Measurements from ENCODE around the gene ST6GALNAC3. TPM values are rescaled to one million over a fixed set of nuclear protein-coding genes. Genes with fewer than 3 reads are reported as not detected.

The ST6GALNAC3 gene
- total RNA-seq, 4 donors from 2014 or later: 5.9 to 29.8 (median 11.7) TPM

- TF ChIP-seq, protein P1, sequence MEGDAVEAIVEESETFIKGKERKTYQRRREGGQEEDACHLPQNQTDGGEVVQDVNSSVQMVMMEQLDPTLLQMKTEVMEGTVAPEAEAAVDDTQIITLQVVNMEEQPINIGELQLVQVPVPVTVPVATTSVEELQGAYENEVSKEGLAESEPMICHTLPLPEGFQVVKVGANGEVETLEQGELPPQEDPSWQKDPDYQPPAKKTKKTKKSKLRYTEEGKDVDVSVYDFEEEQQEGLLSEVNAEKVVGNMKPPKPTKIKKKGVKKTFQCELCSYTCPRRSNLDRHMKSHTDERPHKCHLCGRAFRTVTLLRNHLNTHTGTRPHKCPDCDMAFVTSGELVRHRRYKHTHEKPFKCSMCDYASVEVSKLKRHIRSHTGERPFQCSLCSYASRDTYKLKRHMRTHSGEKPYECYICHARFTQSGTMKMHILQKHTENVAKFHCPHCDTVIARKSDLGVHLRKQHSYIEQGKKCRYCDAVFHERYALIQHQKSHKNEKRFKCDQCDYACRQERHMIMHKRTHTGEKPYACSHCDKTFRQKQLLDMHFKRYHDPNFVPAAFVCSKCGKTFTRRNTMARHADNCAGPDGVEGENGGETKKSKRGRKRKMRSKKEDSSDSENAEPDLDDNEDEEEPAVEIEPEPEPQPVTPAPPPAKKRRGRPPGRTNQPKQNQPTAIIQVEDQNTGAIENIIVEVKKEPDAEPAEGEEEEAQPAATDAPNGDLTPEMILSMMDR (IDR thresholded peaks at IDR 0.05; ENCODE audit: low read depth): no peak
These were observed 82.4 kb downstream of the ST6GALNAC3 start for GRCh38 chr1:76156987-76157386.

DNA sequence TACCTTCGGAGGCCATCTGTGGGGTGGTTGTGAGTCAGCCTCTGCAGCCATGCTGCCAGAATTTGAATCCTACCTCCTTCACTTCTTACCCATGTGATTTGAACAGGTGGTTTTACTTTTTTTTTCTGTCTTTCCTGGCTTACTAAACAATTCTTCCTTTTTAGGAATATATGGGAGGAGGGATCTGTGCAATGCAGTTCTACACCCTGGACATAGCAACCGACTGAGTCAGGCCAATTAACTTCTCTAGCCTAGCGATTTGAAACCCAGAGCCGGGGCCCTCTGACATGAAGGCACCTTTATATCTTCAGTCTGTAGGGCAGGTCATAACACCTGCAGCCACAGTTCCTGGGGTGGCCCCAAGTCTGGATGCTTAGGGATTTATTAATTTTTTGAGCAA is 83.6 kb downstream of the ST6GALNAC3 start:
- TF ChIP-seq, protein P1 (IDR thresholded peaks at IDR 0.05; ENCODE audit: low read depth): no peak

- TF ChIP-seq, protein P1 (IDR thresholded peaks at IDR 0.05; ENCODE audit: low read depth): no peak
These were observed 85.7 kb downstream of the ST6GALNAC3 start for GRCh38 chr1:76160225-76160624.

- TF ChIP-seq, protein P1 (IDR thresholded peaks at IDR 0.05; ENCODE audit: low read depth): no peak
These were observed 86.9 kb downstream of the ST6GALNAC3 start for GRCh38 chr1:76161451-76161850.

- TF ChIP-seq, protein P1 (IDR thresholded peaks at IDR 0.05; ENCODE audit: low read depth): no peak
These were observed 87.7 kb downstream of the ST6GALNAC3 start for GRCh38 chr1:76162254-76162653.

DNA sequence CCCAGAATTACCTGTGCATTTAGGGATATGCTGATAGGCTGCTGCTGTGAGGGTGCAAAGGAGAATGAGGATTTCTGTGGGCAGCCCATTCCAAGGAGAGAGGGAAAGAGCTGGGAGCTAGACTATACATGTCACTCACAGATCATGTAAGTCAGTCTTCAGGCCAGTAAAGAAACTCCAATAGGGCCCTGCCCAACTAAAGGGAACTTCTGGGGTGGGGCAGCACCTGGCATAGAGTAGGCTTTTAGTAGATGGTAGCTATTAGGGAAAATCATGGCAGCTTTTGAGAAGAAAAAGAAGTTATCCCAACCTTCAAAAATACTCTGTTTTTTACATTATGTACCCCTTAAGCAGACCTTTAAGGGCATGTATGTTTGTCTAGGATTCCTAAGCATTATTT is 89.6 kb downstream of the ST6GALNAC3 start:
- TF ChIP-seq, protein P1 (IDR thresholded peaks at IDR 0.05; ENCODE audit: low read depth): no peak

GRCh38 chr1:76170084-76170483 is 95.5 kb downstream of the ST6GALNAC3 start:
- TF ChIP-seq, protein P1 (IDR thresholded peaks at IDR 0.05; ENCODE audit: low read depth): no peak

Data from subcutaneous adipose tissue (tissue), 4 donors.